Activated naive CD4-positive, alpha-beta T cell treated with anti-CD3 and anti-CD28 coated beads, Interleukin-2, amount 50 U/mL, for 16 hours (primary cell): ENCODE data around the gene SKI.

ENCODE experiments used
- DNase-seq: peaks from one replicate; pipeline ENCODE4 v3.0.0-alpha.2; 2020

Gene SKI

DNA sequence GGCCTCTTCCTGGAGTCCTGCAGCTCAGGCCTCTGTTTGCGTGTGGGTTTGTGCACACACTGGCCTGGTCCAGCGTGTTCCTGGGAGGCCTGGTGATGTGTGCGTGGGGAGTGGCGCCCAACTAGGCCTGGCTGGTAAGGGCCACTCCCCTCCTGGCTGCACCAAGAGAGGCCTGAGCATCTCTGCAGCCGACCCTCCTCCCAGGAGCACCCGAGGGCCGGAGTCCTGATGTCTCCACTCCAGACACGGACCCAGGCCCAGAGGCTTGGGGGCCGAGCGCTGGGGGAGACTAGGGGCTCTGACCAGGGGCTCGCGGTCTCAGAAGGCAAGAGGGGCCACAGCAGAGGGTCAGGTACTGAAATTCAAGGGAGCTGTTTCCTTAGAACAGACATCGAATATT is 130.0 kb downstream of the SKI start:
- DNase-seq = no peak

DNA sequence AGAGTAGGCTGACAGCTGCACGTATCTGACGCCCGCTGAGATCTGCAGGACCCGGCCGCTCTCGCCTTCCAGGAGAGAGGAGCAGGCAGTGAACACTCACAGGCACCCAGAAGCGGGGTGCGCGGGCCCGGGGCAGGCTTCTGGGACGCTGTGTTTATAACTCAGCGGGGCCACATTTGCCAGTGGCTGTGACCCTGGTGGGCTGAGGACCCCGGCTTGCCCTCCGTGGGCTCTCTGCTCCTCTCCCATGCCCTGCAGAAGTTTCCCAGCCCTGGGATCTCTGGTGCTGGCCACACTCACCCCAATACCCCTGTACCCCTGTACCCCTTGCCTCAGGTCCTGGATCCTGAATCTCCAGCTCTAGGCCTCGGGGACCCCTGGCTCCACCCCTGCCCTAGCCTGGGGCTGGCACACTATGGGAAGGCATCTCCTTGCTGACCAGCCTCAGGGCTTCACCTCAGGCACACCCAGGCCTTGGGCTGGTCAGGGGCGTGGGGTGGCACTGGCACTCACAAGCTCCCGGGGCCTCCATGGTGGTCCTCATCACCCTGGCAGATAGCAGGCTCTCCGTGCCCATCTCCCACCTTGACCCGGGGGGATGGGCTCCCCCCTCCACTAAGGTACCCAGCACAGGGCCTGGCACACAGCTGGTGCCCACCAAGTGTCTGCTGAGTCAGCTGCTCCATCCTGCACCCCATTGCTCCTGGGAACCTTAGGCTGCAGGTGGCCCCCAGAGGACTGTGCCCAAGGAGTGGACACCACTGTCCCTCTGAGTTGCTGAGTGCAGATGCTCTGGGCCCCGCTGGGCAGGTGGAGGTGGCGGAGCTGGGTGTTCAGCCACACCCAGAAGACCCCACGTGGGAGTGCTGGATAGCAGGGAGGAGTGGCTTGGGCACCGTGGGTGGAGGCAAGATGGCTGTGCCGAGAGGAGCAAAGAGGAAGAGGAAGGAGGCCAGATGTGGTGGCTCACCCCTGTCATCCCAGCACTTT is 130.8 kb downstream of the SKI start:
- DNase-seq = no peak
